ENCODE results near the gene TOP1. TPM values are rescaled to one million over a fixed set of nuclear protein-coding genes. Genes with fewer than 3 reads are reported as not detected.

TOP1 gene
- polyA plus RNA-seq, 4 donors: 46.2 to 74.3 (median 69.8) TPM

GRCh38 chr20:41133709-41134361 lies 105.2 kb downstream of the TOP1 start:
- Histone ChIP-seq H3K9me3 (ENCODE audit: control insufficient read depth in 2 of 2, insufficient read depth in 1 of 2, low read depth in 1 of 2, low read length in 1 of 2) (no peaks in the 10 kb centered on the region), H3K27ac (ENCODE audit: low read depth in 1 of 3, low read length in 2 of 3) (no peak overlapping the region), H3K36me3 (ENCODE audit: control insufficient read depth in 3 of 3, insufficient read depth in 2 of 3, low read depth in 1 of 3, low read length in 3 of 3) (peaks cover 0 to 2% (median 0%) of the 10 kb centered on the region in 3 donors), H3K4me1 (ENCODE audit: control insufficient read depth in 3 of 3, insufficient read depth in 2 of 3, low read depth in 1 of 3, low read length in 2 of 3) (peaks cover 0 to 6% (median 0%) of the 10 kb centered on the region in 3 donors), H3K27me3 (ENCODE audit: control insufficient read depth in 3 of 3, insufficient read depth in 3 of 3, low read length in 3 of 3) (no peaks in the 10 kb centered on the region), H3K4me3 (ENCODE audit: low read depth in 1 of 3, low read length in 3 of 3) (no peak overlapping the region)
- 74 to 79% (median 78%) methylated on average over 7 of the region's 7 CpGs for WGBS, 3 donors
- no peak for FAIRE-seq
- DNase-seq: no peak

- no peak overlapping the region for H3K27ac ChIP-seq (ENCODE audit: low read depth in 1 of 3, low read length in 2 of 3)
- H3K4me3 ChIP-seq (ENCODE audit: low read depth in 1 of 3, low read length in 3 of 3): no peak overlapping the region
- no peaks in the 10 kb centered on the region for H3K9me3 ChIP-seq (ENCODE audit: control insufficient read depth in 2 of 2, insufficient read depth in 1 of 2, low read depth in 1 of 2, low read length in 1 of 2)
- no peaks in the 10 kb centered on the region for H3K27me3 ChIP-seq (ENCODE audit: control insufficient read depth in 3 of 3, insufficient read depth in 3 of 3, low read length in 3 of 3)
- no peak for FAIRE-seq
- DNase-seq: no peak
- peaks cover 0 to 5% (median 0%) of the 10 kb centered on the region in 3 donors for H3K36me3 ChIP-seq (ENCODE audit: control insufficient read depth in 3 of 3, insufficient read depth in 2 of 3, low read depth in 1 of 3, low read length in 3 of 3)
- peaks cover 0 to 12% (median 0%) of the 10 kb centered on the region in 3 donors for H3K4me1 ChIP-seq (ENCODE audit: control insufficient read depth in 3 of 3, insufficient read depth in 2 of 3, low read depth in 1 of 3, low read length in 2 of 3)
- WGBS, 3 donors: 82 to 84% (median 83%) methylated on average over 9 of the region's 9 CpGs
Observed at GRCh38 chr20:41134362-41135186, 106.0 kb downstream of the TOP1 start.

- FAIRE-seq: no peak
- 45 to 52% (median 48%) methylated on average over 13 of the region's 13 CpGs for WGBS, 3 donors
- H3K9me3 ChIP-seq (ENCODE audit: control insufficient read depth in 2 of 2, insufficient read depth in 1 of 2, low read depth in 1 of 2, low read length in 1 of 2): no peaks in the 10 kb centered on the region
Observed at GRCh38 chr20:41135187-41135887, 106.7 kb downstream of the TOP1 start.

GRCh38 chr20:41135888-41136679 lies 107.5 kb downstream of the TOP1 start:
- no peak for FAIRE-seq
- Histone ChIP-seq H3K4me1 (ENCODE audit: control insufficient read depth in 3 of 3, insufficient read depth in 2 of 3, low read depth in 1 of 3, low read length in 2 of 3) (peaks cover 9 to 26% (median 10%) of the 10 kb centered on the region in 3 donors), H3K36me3 (ENCODE audit: control insufficient read depth in 3 of 3, insufficient read depth in 2 of 3, low read depth in 1 of 3, low read length in 3 of 3) (peaks cover 0 to 10% (median 0%) of the 10 kb centered on the region in 3 donors), H3K27me3 (ENCODE audit: control insufficient read depth in 3 of 3, insufficient read depth in 3 of 3, low read length in 3 of 3) (no peaks in the 10 kb centered on the region), H3K4me3 (ENCODE audit: low read depth in 1 of 3, low read length in 3 of 3) (peak overlapping the region in 2 of 3 donors; percentile 48 to 87), H3K9me3 (ENCODE audit: control insufficient read depth in 2 of 2, insufficient read depth in 1 of 2, low read depth in 1 of 2, low read length in 1 of 2) (no peaks in the 10 kb centered on the region), H3K27ac (ENCODE audit: low read depth in 1 of 3, low read length in 2 of 3) (peak overlapping the region in 2 of 3 donors; percentile 87 to 96)
- DNase-seq: peak in 1 of 2 donors; percentile 42
- 29 to 36% (median 33%) methylated on average over 23 of the region's 23 CpGs for WGBS, 3 donors

More at GRCh38 chr20:41135187-41135887, 106.7 kb downstream of the TOP1 start:
- DNase-seq: peak; percentile 63 to 78
- no peaks in the 10 kb centered on the region for H3K27me3 ChIP-seq (ENCODE audit: control insufficient read depth in 3 of 3, insufficient read depth in 3 of 3, low read length in 3 of 3)
- peaks cover 4 to 18% (median 5%) of the 10 kb centered on the region in 3 donors for H3K4me1 ChIP-seq (ENCODE audit: control insufficient read depth in 3 of 3, insufficient read depth in 2 of 3, low read depth in 1 of 3, low read length in 2 of 3)
- no peak overlapping the region for H3K4me3 ChIP-seq (ENCODE audit: low read depth in 1 of 3, low read length in 3 of 3)
- H3K36me3 ChIP-seq (ENCODE audit: control insufficient read depth in 3 of 3, insufficient read depth in 2 of 3, low read depth in 1 of 3, low read length in 3 of 3): peaks cover 0 to 10% (median 0%) of the 10 kb centered on the region in 3 donors
- no peak overlapping the region for H3K27ac ChIP-seq (ENCODE audit: low read depth in 1 of 3, low read length in 2 of 3)

- H3K27me3 ChIP-seq (ENCODE audit: control insufficient read depth in 3 of 3, insufficient read depth in 3 of 3, low read length in 3 of 3): no peaks in the 10 kb centered on the region
- WGBS, 3 donors: 0 to 1% (median 0%) methylated on average over 81 to 121 of the region's 121 CpGs
- DNase-seq (peak; percentile 87 to 95), FAIRE-seq (no peak)
- no peaks in the 10 kb centered on the region for H3K9me3 ChIP-seq (ENCODE audit: control insufficient read depth in 2 of 2, insufficient read depth in 1 of 2, low read depth in 1 of 2, low read length in 1 of 2)
- H3K4me1 ChIP-seq (ENCODE audit: control insufficient read depth in 3 of 3, insufficient read depth in 2 of 3, low read depth in 1 of 3, low read length in 2 of 3): peaks cover 13 to 34% (median 13%) of the 10 kb centered on the region in 3 donors
- H3K27ac ChIP-seq (ENCODE audit: low read depth in 1 of 3, low read length in 2 of 3): peak within 1 kb of the TSS; percentile 93 to 96 (median 94)
- peak within 1 kb of the TSS; percentile 81 to 87 (median 82) for H3K4me3 ChIP-seq (ENCODE audit: low read depth in 1 of 3, low read length in 3 of 3)
- peaks cover 0 to 11% (median 0%) of the 10 kb centered on the region in 3 donors for H3K36me3 ChIP-seq (ENCODE audit: control insufficient read depth in 3 of 3, insufficient read depth in 2 of 3, low read depth in 1 of 3, low read length in 3 of 3)
Observed at GRCh38 chr20:41136680-41137613, 108.3 kb downstream of the TOP1 start, which contains the start of gene PLCG1. Gene PLCG1 (plus strand): TSS chr20:41137543. CDS start chr20:41137642, 99 bp downstream.

- H3K27me3 ChIP-seq (ENCODE audit: control insufficient read depth in 3 of 3, insufficient read depth in 3 of 3, low read length in 3 of 3): no peaks in the 10 kb centered on the region
- H3K4me3 ChIP-seq (ENCODE audit: low read depth in 1 of 3, low read length in 3 of 3): peak overlapping the region; percentile 81 to 87 (median 82)
- peak overlapping the region; percentile 93 to 96 (median 94) for H3K27ac ChIP-seq (ENCODE audit: low read depth in 1 of 3, low read length in 2 of 3)
- DNase-seq (peak; percentile 36 to 80), FAIRE-seq (no peak)
- H3K9me3 ChIP-seq (ENCODE audit: control insufficient read depth in 2 of 2, insufficient read depth in 1 of 2, low read depth in 1 of 2, low read length in 1 of 2): no peaks in the 10 kb centered on the region
- 0 to 1% (median 0%) methylated on average over 44 to 66 of the region's 66 CpGs for WGBS, 3 donors
- H3K36me3 ChIP-seq (ENCODE audit: control insufficient read depth in 3 of 3, insufficient read depth in 2 of 3, low read depth in 1 of 3, low read length in 3 of 3): peaks cover 0 to 18% (median 0%) of the 10 kb centered on the region in 3 donors
- H3K4me1 ChIP-seq (ENCODE audit: control insufficient read depth in 3 of 3, insufficient read depth in 2 of 3, low read depth in 1 of 3, low read length in 2 of 3): peaks cover 13 to 40% (median 15%) of the 10 kb centered on the region in 3 donors
Observed at GRCh38 chr20:41137614-41138474, 109.2 kb downstream of the TOP1 start.
